Esophagus muscularis mucosa (tissue), 4 donors: Measurements from ENCODE around the gene FTO. TPM values are rescaled to one million over a fixed set of nuclear protein-coding genes. Genes with fewer than 3 reads are reported as not detected.

Source experiments
- DNase-seq: peaks from one replicate; pipeline ENCODE4 v3.0.0-alpha.2; 2017; ENCODE audit errors: extremely low spot score
- H3K27ac ChIP-seq, 4 donors: fragments of 200-600 bp; sonication (generic); replicated peaks in 1 of 4; 1 replicate in 3 of 4; 2 replicates in 1 of 4; pipeline ENCODE4 v1.5.1; 2016 to 2019; ENCODE audit warnings: mild to moderate bottlenecking in 1 of 4
- H3K27me3 ChIP-seq, 4 donors: fragments of 200-600 bp; sonication (generic); one replicate each; pipeline versions ENCODE4 v1.5.1 to v1.6.0; 2016 to 2019
- H3K36me3 ChIP-seq, 4 donors: fragments of 200-600 bp; sonication (generic); one replicate each; pipeline ENCODE4 v1.5.1; 2016 to 2019
- H3K4me1 ChIP-seq, 4 donors: fragments of 200-600 bp; sonication (generic); one replicate each; pipeline ENCODE4 v1.5.1; 2016 to 2019
- H3K4me3 ChIP-seq, 4 donors: fragments of 200-600 bp; sonication (generic); 1 replicate in 2 of 4; 2 replicates in 2 of 4; pipeline ENCODE4 v1.5.1; 2016 to 2019; ENCODE audit warnings: mild to moderate bottlenecking in 4 of 4, moderate library complexity in 1 of 4
- H3K9me3 ChIP-seq, 4 donors: fragments of 200-600 bp; sonication (generic); 1 replicate in 3 of 4; 2 replicates in 1 of 4; pipeline ENCODE4 v1.5.1; 2016 to 2019
- EP300 ChIP-seq: sonication (generic); formaldehyde crosslinking; IDR thresholded peaks from one replicate; pipeline ENCODE4 v1.6.1; 2017; ENCODE audit warnings: antibody characterized with exemption
- POLR2A ChIP-seq: fragments of 450-650 bp; IDR thresholded peaks from one replicate; pipeline ENCODE4 v1.6.1; 2017; ENCODE audit warnings: antibody characterized with exemption, moderate library complexity, mild to moderate bottlenecking, low read depth
- POLR2AphosphoS5 ChIP-seq, 2 donors: sonication (generic); formaldehyde crosslinking; IDR thresholded peaks; one replicate each; pipeline ENCODE4 v1.6.1; 2017; ENCODE audit warnings: antibody characterized with exemption in 2 of 2
- WGBS: methylation state at CpG from one replicate; pipeline ENCODE4 v1.1.5; 2018; 5-methylcytosine and 5-hydroxymethylcytosine counted together
- intact Hi-C: fragments of 100-400 bp; cut with DNase I; formaldehyde crosslinking; loops from one replicate; pipeline ENCODE4 v1.15.1; 2023
- total RNA-seq, 4 donors: library from RNA; depleted of rRNA; stranded (reverse); fragments of >200 nt; gene quantifications; one replicate each; pipeline versions ENCODE4 v1.1.0 to v1.2.1, GENCODE V29; 2016
- TF ChIP-seq, protein P1 (sequence below), 3 experiments: fragments of 200-600 bp in 2 of 3; fragments of 450-650 bp in 1 of 3; sonication (generic) in 2 of 3; IDR thresholded peaks; one replicate each; pipeline ENCODE4 v1.5.1; 2017 to 2019; ENCODE audit warnings: antibody characterized with exemption in 3 of 3, mild to moderate bottlenecking in 2 of 3, moderate library complexity in 1 of 3

FTO gene
- total RNA-seq, 4 donors from 2014 or later, result 101 to 121 (median 112) TPM

DNA sequence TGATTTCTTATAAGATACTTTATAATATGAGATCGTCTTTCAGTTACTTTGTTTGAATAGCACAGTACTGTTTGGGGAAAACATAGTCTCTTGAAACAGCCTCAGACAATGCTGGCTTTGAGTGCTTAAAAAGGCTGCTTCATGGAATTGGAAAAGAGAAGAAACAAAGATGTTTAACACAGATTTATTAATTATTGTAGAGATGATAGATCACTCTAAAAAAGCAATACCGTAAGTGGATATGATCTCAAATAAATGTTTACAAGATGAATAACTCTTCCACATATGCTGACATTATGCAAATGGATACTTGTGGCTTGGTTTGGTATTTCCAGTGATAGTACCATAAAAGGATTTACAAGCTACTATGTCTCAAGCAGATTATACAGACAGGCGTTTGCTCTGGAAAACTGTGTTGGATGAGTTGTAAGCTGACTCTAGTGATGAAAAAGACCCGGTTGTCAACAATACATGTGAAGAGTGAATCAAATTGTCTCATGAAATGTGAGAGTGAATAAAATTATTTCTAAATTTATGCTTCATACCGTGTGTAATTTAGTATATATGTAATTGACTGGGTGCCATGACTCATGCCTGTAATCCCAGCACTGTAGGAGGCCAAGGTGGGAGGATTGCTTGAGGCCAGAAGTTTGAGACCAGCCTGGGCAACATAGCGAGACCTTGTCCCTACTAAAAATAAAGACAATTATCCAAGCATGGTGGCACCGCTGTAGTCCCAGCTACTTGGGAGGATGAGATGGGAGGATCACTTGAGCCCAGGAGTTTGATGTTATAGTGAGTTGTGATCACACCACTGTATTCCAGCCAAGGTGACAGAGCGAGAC, 105.4 kb downstream of the FTO start:
- no peak for DNase-seq
- no peak overlapping the region for H3K27ac ChIP-seq
- 75% methylated on average over 8 of the region's 8 CpGs for WGBS
- no peaks in the 10 kb centered on the region for H3K27me3 ChIP-seq
- intact Hi-C loops, result no loop called here
- no peak for TF ChIP-seq EP300
- TF ChIP-seq POLR2A, result no peak
- TF ChIP-seq, protein P1, sequence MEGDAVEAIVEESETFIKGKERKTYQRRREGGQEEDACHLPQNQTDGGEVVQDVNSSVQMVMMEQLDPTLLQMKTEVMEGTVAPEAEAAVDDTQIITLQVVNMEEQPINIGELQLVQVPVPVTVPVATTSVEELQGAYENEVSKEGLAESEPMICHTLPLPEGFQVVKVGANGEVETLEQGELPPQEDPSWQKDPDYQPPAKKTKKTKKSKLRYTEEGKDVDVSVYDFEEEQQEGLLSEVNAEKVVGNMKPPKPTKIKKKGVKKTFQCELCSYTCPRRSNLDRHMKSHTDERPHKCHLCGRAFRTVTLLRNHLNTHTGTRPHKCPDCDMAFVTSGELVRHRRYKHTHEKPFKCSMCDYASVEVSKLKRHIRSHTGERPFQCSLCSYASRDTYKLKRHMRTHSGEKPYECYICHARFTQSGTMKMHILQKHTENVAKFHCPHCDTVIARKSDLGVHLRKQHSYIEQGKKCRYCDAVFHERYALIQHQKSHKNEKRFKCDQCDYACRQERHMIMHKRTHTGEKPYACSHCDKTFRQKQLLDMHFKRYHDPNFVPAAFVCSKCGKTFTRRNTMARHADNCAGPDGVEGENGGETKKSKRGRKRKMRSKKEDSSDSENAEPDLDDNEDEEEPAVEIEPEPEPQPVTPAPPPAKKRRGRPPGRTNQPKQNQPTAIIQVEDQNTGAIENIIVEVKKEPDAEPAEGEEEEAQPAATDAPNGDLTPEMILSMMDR (IDR thresholded peaks at IDR 0.05), result no peak
- TF ChIP-seq POLR2AphosphoS5 (IDR thresholded peaks at IDR 0.05), result no peak
- no peaks in the 10 kb centered on the region for H3K9me3 ChIP-seq
- peaks cover 0 to 43% (median 10%) of the 10 kb centered on the region in 4 donors for H3K36me3 ChIP-seq
- no peak overlapping the region for H3K4me3 ChIP-seq
- peaks cover 0 to 42% (median 24%) of the 10 kb centered on the region in 4 donors for H3K4me1 ChIP-seq

DNA sequence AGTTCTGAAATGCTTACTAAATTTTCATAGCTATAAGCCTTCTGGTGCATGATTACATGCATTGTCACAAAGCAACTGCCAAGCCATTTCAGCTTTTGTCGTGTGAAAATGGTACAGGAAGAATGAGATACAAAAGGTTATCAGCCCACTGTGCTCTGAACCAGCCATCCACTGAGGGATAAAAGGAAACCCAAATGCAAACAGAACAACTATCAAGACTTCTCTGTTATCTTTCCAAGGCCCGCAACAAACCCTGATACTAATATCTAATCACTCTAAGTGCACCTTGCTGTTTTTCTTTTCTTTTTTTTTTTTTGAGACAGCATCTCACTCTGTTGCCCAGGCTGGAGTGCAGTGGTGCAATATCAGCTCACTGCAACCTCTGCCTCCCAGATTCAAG, 109.0 kb downstream of the FTO start:
- 96% methylated on average over 2 of the region's 2 CpGs for WGBS
- Histone ChIP-seq H3K4me1 (peaks cover 5 to 36% (median 31%) of the 10 kb centered on the region in 4 donors), H3K27me3 (no peaks in the 10 kb centered on the region), H3K9me3 (no peaks in the 10 kb centered on the region), H3K27ac (no peak overlapping the region), H3K4me3 (no peak overlapping the region), H3K36me3 (peaks cover 0 to 60% (median 14%) of the 10 kb centered on the region in 4 donors)
- TF ChIP-seq POLR2AphosphoS5 (IDR thresholded peaks at IDR 0.05) (no peak), POLR2A (no peak), EP300 (no peak)
- TF ChIP-seq, protein P1 (IDR thresholded peaks at IDR 0.05), result no peak
- no peak for DNase-seq
- intact Hi-C loops, result no loop called here

DNA sequence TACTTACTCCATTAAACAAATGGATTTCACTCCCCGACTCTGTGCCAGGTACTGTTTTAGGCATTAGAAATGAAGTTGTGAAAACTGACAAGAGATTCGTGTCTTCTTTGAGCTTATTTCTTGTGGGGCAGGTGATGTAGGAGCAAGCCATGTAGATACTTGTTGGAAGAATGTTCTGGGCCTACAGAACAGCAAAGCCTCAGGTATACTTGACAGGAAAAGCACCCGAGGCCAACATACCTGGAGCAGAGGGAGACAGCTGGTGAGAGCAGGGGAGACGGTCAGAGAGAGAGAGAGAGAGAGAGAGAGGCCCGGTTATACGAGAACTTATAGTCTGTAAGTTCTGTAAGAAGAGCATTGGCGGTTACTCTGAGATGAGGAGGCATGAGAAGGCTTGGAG, 110.8 kb downstream of the FTO start:
- intact Hi-C loops, result no loop called here
- Histone ChIP-seq H3K36me3 (peaks cover 0 to 60% (median 14%) of the 10 kb centered on the region in 4 donors), H3K27me3 (no peaks in the 10 kb centered on the region), H3K4me1 (peaks cover 5 to 26% (median 22%) of the 10 kb centered on the region in 4 donors), H3K27ac (no peak overlapping the region), H3K9me3 (no peaks in the 10 kb centered on the region), H3K4me3 (no peak overlapping the region)
- no peak for DNase-seq
- TF ChIP-seq POLR2AphosphoS5 (IDR thresholded peaks at IDR 0.05) (no peak), POLR2A (no peak), EP300 (no peak)
- TF ChIP-seq, protein P1 (IDR thresholded peaks at IDR 0.05), result no peak
- 92% methylated on average over 7 of the region's 7 CpGs for WGBS

DNA sequence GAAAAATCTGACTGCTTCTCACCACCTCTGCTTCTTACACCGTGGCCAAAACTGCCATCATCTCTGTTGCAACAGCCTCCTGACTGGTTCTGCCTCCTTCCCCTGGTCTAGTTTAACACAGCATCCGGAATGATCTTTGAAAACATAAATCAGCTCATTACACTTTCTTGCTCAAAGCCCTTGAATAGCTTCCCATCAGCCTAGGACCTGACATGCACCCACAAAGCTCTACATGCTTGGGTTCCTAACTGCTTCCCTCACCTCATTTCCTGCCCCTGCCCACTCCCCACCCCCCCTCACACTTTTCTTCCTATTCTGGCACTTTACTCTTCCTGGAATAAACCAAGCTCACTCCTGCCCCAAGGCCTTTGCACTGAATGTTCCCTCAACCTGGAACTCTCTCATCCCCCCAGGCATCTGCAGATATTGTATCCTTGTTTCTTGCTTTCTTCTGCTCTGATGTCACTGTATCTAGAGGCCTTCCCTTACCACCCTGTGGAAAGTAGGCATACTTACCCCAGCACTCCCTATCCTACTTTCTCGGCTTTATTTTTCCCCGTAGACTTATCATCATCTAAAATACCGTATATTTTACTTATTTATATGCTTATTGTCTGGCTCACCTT, 112.4 kb downstream of the FTO start:
- no peaks in the 10 kb centered on the region for H3K27me3 ChIP-seq
- no peak overlapping the region for H3K4me3 ChIP-seq
- H3K36me3 ChIP-seq, result peaks cover 0 to 47% (median 14%) of the 10 kb centered on the region in 4 donors
- WGBS, result 96% methylated on average over 5 of the region's 5 CpGs
- peaks cover 5 to 26% (median 22%) of the 10 kb centered on the region in 4 donors for H3K4me1 ChIP-seq
- peak overlapping the region in 1 of 4 donors; percentile 11 for H3K27ac ChIP-seq
- no peaks in the 10 kb centered on the region for H3K9me3 ChIP-seq
- DNase-seq, result no peak
- intact Hi-C loops, result no loop called here
- TF ChIP-seq, protein P1 (IDR thresholded peaks at IDR 0.05), result no peak
- TF ChIP-seq EP300, result no peak
- TF ChIP-seq POLR2AphosphoS5 (IDR thresholded peaks at IDR 0.05), result no peak
- no peak for TF ChIP-seq POLR2A
